CD4-positive, alpha-beta T cell (primary cell): Measurements from ENCODE around the gene AP3B1. TPM values are rescaled to one million over a fixed set of nuclear protein-coding genes. Genes with fewer than 3 reads are reported as not detected.

Experiments
- ATAC-seq: fragments of 200-7000 bp; cut with Tn5 transposase; one replicate; pipeline ENCODE4 v1.10.0; 2022; ENCODE audit warnings: mild to moderate bottlenecking; ENCODE audit not compliant: poor library complexity
- CTCF ChIA-PET: fragments of 350-600 bp; sonication (Branson Sonifier 250); formaldehyde crosslinking; loops from one replicate; lab custom pipeline; 2021; ENCODE audit warnings: antibody characterized with exemption, inconsistent platforms; lab: Charles Lee
- POLR2A ChIA-PET: fragments of 350-600 bp; sonication (Branson Sonifier 250); formaldehyde crosslinking; loops from one replicate; lab custom pipeline; 2021; ENCODE audit warnings: antibody characterized with exemption, inconsistent platforms; lab: Charles Lee
- DNase-seq, 14 experiments: peaks; one replicate each; pipeline ENCODE4 v3.0.0-alpha.2; 2013 to 2020; ENCODE audit warnings: mixed read lengths in 2 of 14
- H3K27ac ChIP-seq, 2 donors: one replicate each; pipeline versions ENCODE4 v1.5.1 to v1.7.0; 2013; ENCODE audit warnings: low read length in 2 of 2, low read depth in 1 of 2, mild to moderate bottlenecking in 1 of 2
- H3K27me3 ChIP-seq, 2 experiments: 1 replicate in 1 of 2; 2 replicates in 1 of 2; pipeline versions ENCODE4 v1.6.1 to v1.7.0; 2013; ENCODE audit warnings: low read length in 2 of 2, control low read depth in 1 of 2, mild to moderate bottlenecking in 1 of 2, moderate library complexity in 1 of 2; ENCODE audit not compliant: insufficient read depth in 2 of 2, control insufficient read depth in 1 of 2
- H3K36me3 ChIP-seq: one replicate; pipeline ENCODE4 v1.6.1; 2013; ENCODE audit warnings: low read length, control low read depth; ENCODE audit not compliant: insufficient read depth
- H3K4me1 ChIP-seq: one replicate; pipeline ENCODE4 v1.6.1; 2013; ENCODE audit warnings: low read length, control low read depth; ENCODE audit not compliant: insufficient read depth
- H3K4me3 ChIP-seq: one replicate; pipeline ENCODE4 v1.5.1; 2013; ENCODE audit warnings: mild to moderate bottlenecking, low read length, moderate library complexity
- H3K9me3 ChIP-seq, 2 experiments: 1 replicate in 1 of 2; 2 replicates in 1 of 2; pipeline versions ENCODE4 v1.6.1 to v1.7.0; 2013; ENCODE audit warnings: low read length in 2 of 2, mild to moderate bottlenecking in 2 of 2, control low read depth in 1 of 2, moderate library complexity in 1 of 2; ENCODE audit not compliant: control insufficient read depth in 1 of 2, insufficient read depth in 1 of 2
- H3K27ac Mint-ChIP-seq: one replicate; pipeline ENCODE4 v1.8.0; 2020; ENCODE audit warnings: mixed read lengths
- H3K27me3 Mint-ChIP-seq: one replicate; pipeline ENCODE4 v1.8.0; 2021; ENCODE audit warnings: mixed read lengths
- H3K36me3 Mint-ChIP-seq: one replicate; pipeline ENCODE4 v1.8.0; 2021; ENCODE audit warnings: low read depth, mixed read lengths
- H3K4me1 Mint-ChIP-seq: one replicate; pipeline ENCODE4 v1.8.0; 2021; ENCODE audit warnings: low read depth, mixed read lengths
- H3K4me3 Mint-ChIP-seq: one replicate; pipeline ENCODE4 v1.8.0; 2020; ENCODE audit warnings: mild to moderate bottlenecking, mixed read lengths
- H3K9me3 Mint-ChIP-seq: one replicate; pipeline ENCODE4 v1.8.0; 2020; ENCODE audit warnings: mixed read lengths
- intact Hi-C, 2 experiments: fragments of 100-400 bp; cut with DNase I in 1 of 2; cut with micrococcal nuclease in 1 of 2; formaldehyde crosslinking; loops; one replicate each; pipeline versions ENCODE4 v1.15.1 to v1.9.0; 2023 to 2025; cut with DNase I, micrococcal nuclease
- total RNA-seq, 174 experiments: library from RNA in 2 of 174; stranded (reverse) in 2 of 174; gene quantifications; one replicate each; pipeline ENCODE4 v1.2.3 and lab custom pipeline; 2021 to 2026
- TF ChIP-seq, protein P1 (sequence below): fragments of 200-600 bp; IDR thresholded peaks from one replicate; pipeline ENCODE4 v1.8.0; 2022; ENCODE audit warnings: antibody characterized with exemption, mild to moderate bottlenecking

Gene AP3B1
- total RNA-seq, 2 experiments from 2014 or later: 24.5 to 24.6 TPM

DNA sequence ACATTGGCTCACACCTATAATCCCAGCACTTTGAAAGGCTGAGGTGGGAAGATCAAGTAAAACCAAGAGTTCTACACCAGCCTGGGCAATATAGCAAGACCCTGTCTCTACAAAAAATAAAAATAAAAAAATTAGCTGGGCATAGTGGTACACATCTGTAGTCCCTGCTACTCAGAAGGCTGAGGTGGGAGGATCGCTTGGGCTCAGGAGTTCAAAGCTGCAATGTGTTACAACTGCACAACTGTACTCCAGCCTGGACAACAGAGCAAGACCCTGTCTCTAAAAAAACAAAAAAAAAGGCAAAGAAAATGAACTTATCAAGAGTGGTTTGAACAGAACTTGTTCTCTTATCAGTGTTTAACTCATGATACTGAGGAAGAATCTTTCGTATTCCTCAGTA, 29.3 kb downstream of the AP3B1 start:
- ChIA-PET CTCF (no interaction called here), POLR2A (no interaction called here)
- H3K4me1 ChIP-seq: no peaks in the 10 kb centered on the region
- no peaks in the 10 kb centered on the region for H3K9me3 Mint-ChIP-seq
- H3K27ac Mint-ChIP-seq: no peak overlapping the region
- peaks cover 55% of the 10 kb centered on the region for H3K36me3 Mint-ChIP-seq
- H3K4me1 Mint-ChIP-seq: no peaks in the 10 kb centered on the region
- H3K27ac ChIP-seq: no peak overlapping the region
- H3K4me3 Mint-ChIP-seq: no peak overlapping the region
- H3K36me3 ChIP-seq: peaks cover 34% of the 10 kb centered on the region
- no peaks in the 10 kb centered on the region for H3K27me3 ChIP-seq
- no peak for DNase-seq
- ATAC-seq: no peak
- H3K9me3 ChIP-seq: no peaks in the 10 kb centered on the region
- no peaks in the 10 kb centered on the region for H3K27me3 Mint-ChIP-seq
- TF ChIP-seq, protein P1, sequence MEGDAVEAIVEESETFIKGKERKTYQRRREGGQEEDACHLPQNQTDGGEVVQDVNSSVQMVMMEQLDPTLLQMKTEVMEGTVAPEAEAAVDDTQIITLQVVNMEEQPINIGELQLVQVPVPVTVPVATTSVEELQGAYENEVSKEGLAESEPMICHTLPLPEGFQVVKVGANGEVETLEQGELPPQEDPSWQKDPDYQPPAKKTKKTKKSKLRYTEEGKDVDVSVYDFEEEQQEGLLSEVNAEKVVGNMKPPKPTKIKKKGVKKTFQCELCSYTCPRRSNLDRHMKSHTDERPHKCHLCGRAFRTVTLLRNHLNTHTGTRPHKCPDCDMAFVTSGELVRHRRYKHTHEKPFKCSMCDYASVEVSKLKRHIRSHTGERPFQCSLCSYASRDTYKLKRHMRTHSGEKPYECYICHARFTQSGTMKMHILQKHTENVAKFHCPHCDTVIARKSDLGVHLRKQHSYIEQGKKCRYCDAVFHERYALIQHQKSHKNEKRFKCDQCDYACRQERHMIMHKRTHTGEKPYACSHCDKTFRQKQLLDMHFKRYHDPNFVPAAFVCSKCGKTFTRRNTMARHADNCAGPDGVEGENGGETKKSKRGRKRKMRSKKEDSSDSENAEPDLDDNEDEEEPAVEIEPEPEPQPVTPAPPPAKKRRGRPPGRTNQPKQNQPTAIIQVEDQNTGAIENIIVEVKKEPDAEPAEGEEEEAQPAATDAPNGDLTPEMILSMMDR: no peak
- no peak overlapping the region for H3K4me3 ChIP-seq
- intact Hi-C loops: loop anchor here (5.0 to 10.0 kb wide), 2 partner anchors 700 to 703 kb away; no protein-coding TSS in a partner anchor

GRCh38 chr5:78264600-78264999, 29.9 kb downstream of the AP3B1 start:
- H3K27me3 Mint-ChIP-seq: no peaks in the 10 kb centered on the region
- H3K27me3 ChIP-seq: no peaks in the 10 kb centered on the region
- H3K4me3 ChIP-seq: no peak overlapping the region
- no peak overlapping the region for H3K4me3 Mint-ChIP-seq
- no peaks in the 10 kb centered on the region for H3K4me1 ChIP-seq
- ATAC-seq: no peak
- no peaks in the 10 kb centered on the region for H3K9me3 ChIP-seq
- ChIA-PET CTCF (no interaction called here), POLR2A (no interaction called here)
- no peak for DNase-seq
- TF ChIP-seq, protein P1: no peak
- intact Hi-C loops: loop anchor here in 1 of 2 experiments (10.0 kb wide), 1 partner anchor 700 kb away; no protein-coding TSS in a partner anchor
- peaks cover 55% of the 10 kb centered on the region for H3K36me3 Mint-ChIP-seq
- H3K36me3 ChIP-seq: peaks cover 34% of the 10 kb centered on the region
- H3K27ac ChIP-seq: no peak overlapping the region
- no peak overlapping the region for H3K27ac Mint-ChIP-seq
- no peaks in the 10 kb centered on the region for H3K4me1 Mint-ChIP-seq
- no peaks in the 10 kb centered on the region for H3K9me3 Mint-ChIP-seq

GRCh38 chr5:78260771-78261170, 33.7 kb downstream of the AP3B1 start:
- no peak for ATAC-seq
- ChIA-PET CTCF (no interaction called here), POLR2A (no interaction called here)
- Mint-ChIP-seq H3K4me1 (peaks cover 24% of the 10 kb centered on the region), H3K36me3 (peaks cover 80% of the 10 kb centered on the region), H3K27ac (no peak overlapping the region), H3K4me3 (no peak overlapping the region), H3K27me3 (no peaks in the 10 kb centered on the region), H3K9me3 (no peaks in the 10 kb centered on the region)
- Histone ChIP-seq H3K4me1 (no peaks in the 10 kb centered on the region), H3K27ac (no peak overlapping the region), H3K36me3 (peaks cover 26% of the 10 kb centered on the region), H3K4me3 (no peak overlapping the region), H3K27me3 (no peaks in the 10 kb centered on the region), H3K9me3 (no peaks in the 10 kb centered on the region)
- TF ChIP-seq, protein P1: no peak
- intact Hi-C loops: loop anchor here in 1 of 2 experiments (10.0 kb wide), 1 partner anchor 696 kb away; no protein-coding TSS in a partner anchor
- DNase-seq: no peak
